Measurements from ENCODE around the gene AADAT.

Gene AADAT

GRCh38 chr4:170097681-170098080 lies 7.9 kb upstream of the AADAT start:
- no peaks in the 10 kb centered on the region for H4K20me1 ChIP-seq (ENCODE audit: insufficient read depth)
- H3K27me3 ChIP-seq (ENCODE audit: insufficient read depth, low read depth): no peaks in the 10 kb centered on the region
- no peak overlapping the region for H3K9ac ChIP-seq
- H3K36me3 ChIP-seq (ENCODE audit: insufficient read depth): no peaks in the 10 kb centered on the region
- H3K27ac ChIP-seq: no peak overlapping the region
- H3K4me3 ChIP-seq (IDR thresholded peaks at IDR 0.05; ENCODE audit: insufficient read depth, low read depth, low read length): no peak overlapping the region
- H3K4me1 ChIP-seq (ENCODE audit: low read depth, poor library complexity, severe bottlenecking): no peaks in the 10 kb centered on the region
- no peak overlapping the region for H2AFZ ChIP-seq (ENCODE audit: low read depth)
- no peak for TF ChIP-seq CTCF (conservative IDR thresholded peaks at IDR 0.05; ENCODE audit: low read depth, low read length)
- H3K79me2 ChIP-seq (ENCODE audit: insufficient read depth, low read depth): no peaks in the 10 kb centered on the region
- H3K4me2 ChIP-seq: no peak overlapping the region

GRCh38 chr4:170093973-170094535 lies 4.3 kb upstream of the AADAT start:
- H4K20me1 ChIP-seq (ENCODE audit: insufficient read depth): no peaks in the 10 kb centered on the region
- no peak overlapping the region for H2AFZ ChIP-seq (ENCODE audit: low read depth)
- H3K4me3 ChIP-seq (IDR thresholded peaks at IDR 0.05; ENCODE audit: insufficient read depth, low read depth, low read length): no peak overlapping the region
- H3K4me2 ChIP-seq: no peak overlapping the region
- no peaks in the 10 kb centered on the region for H3K4me1 ChIP-seq (ENCODE audit: low read depth, poor library complexity, severe bottlenecking)
- no peak overlapping the region for H3K9ac ChIP-seq
- H3K27me3 ChIP-seq (ENCODE audit: insufficient read depth, low read depth): no peaks in the 10 kb centered on the region
- no peak for TF ChIP-seq CTCF (conservative IDR thresholded peaks at IDR 0.05; ENCODE audit: low read depth, low read length)
- no peaks in the 10 kb centered on the region for H3K79me2 ChIP-seq (ENCODE audit: insufficient read depth, low read depth)
- no peak overlapping the region for H3K27ac ChIP-seq
- H3K36me3 ChIP-seq (ENCODE audit: insufficient read depth): no peaks in the 10 kb centered on the region

GRCh38 chr4:170091069-170091696 lies 1.4 kb upstream of the AADAT start:
- Histone ChIP-seq H3K4me1 (ENCODE audit: low read depth, poor library complexity, severe bottlenecking) (no peaks in the 10 kb centered on the region), H3K27me3 (ENCODE audit: insufficient read depth, low read depth) (no peaks in the 10 kb centered on the region), H3K9ac (no peak overlapping the region), H3K4me2 (no peak overlapping the region), H3K4me3 (IDR thresholded peaks at IDR 0.05; ENCODE audit: insufficient read depth, low read depth, low read length) (no peak overlapping the region), H4K20me1 (ENCODE audit: insufficient read depth) (no peaks in the 10 kb centered on the region), H2AFZ (ENCODE audit: low read depth) (no peak overlapping the region), H3K36me3 (ENCODE audit: insufficient read depth) (no peaks in the 10 kb centered on the region), H3K79me2 (ENCODE audit: insufficient read depth, low read depth) (no peaks in the 10 kb centered on the region), H3K27ac (no peak overlapping the region)
- TF ChIP-seq CTCF (conservative IDR thresholded peaks at IDR 0.05; ENCODE audit: low read depth, low read length): no peak

GRCh38 chr4:170090352-170091052 lies 746 bp upstream of the AADAT start:
- Histone ChIP-seq H2AFZ (ENCODE audit: low read depth) (peak overlapping the region; percentile 95), H3K4me3 (IDR thresholded peaks at IDR 0.05; ENCODE audit: insufficient read depth, low read depth, low read length) (no peak overlapping the region), H3K4me1 (ENCODE audit: low read depth, poor library complexity, severe bottlenecking) (no peaks in the 10 kb centered on the region), H3K36me3 (ENCODE audit: insufficient read depth) (no peaks in the 10 kb centered on the region), H3K27me3 (ENCODE audit: insufficient read depth, low read depth) (no peaks in the 10 kb centered on the region), H4K20me1 (ENCODE audit: insufficient read depth) (no peaks in the 10 kb centered on the region), H3K27ac (no peak overlapping the region), H3K79me2 (ENCODE audit: insufficient read depth, low read depth) (no peaks in the 10 kb centered on the region), H3K9ac (peak overlapping the region; percentile 44; the same call in 1 of the 2 replicates), H3K4me2 (peak overlapping the region; percentile 34; the same call in 1 of the 2 replicates)
- no peak for TF ChIP-seq CTCF (conservative IDR thresholded peaks at IDR 0.05; ENCODE audit: low read depth, low read length)

Measured in KMS-11 (cell line).